Pancreas (tissue), 10 donors: ENCODE data around the gene ZDHHC20. TPM values are rescaled to one million over a fixed set of nuclear protein-coding genes. Genes with fewer than 3 reads are reported as not detected.

Source experiments
- ATAC-seq, 4 donors: fragments of 200-7000 bp; cut with Tn5 transposase; one replicate each; pipeline versions ENCODE4 v1.8.0 to v1.9.1; 2020; ENCODE audit warnings: mild to moderate bottlenecking in 4 of 4, moderate library complexity in 4 of 4
- DNase-seq, 6 donors: peaks; one replicate each; pipeline ENCODE4 v3.0.0-alpha.2; 2020
- FAIRE-seq: peaks from 2 replicates; lab custom pipeline; 2012; peaks lifted over from hg19 to GRCh38; lab: Jason Lieb, UNC
- H3K27ac ChIP-seq, 4 donors: fragments of 200-600 bp; sonication (generic); 1 replicate in 3 of 4; 2 replicates in 1 of 4; pipeline versions ENCODE4 v1.5.0 to v1.8.0; 2020
- H3K27me3 ChIP-seq, 4 donors: fragments of 200-600 bp; one replicate each; pipeline ENCODE4 v1.8.0; 2021
- H3K36me3 ChIP-seq, 3 donors: fragments of 200-600 bp; sonication (generic) in 1 of 3; one replicate each; pipeline versions ENCODE4 v1.5.0 to v1.8.0; 2020 to 2021
- H3K4me1 ChIP-seq, 3 donors: fragments of 200-600 bp; one replicate each; pipeline ENCODE4 v1.8.0; 2021
- H3K4me3 ChIP-seq, 4 donors: fragments of 200-600 bp; sonication (generic) in 2 of 4; one replicate each; pipeline versions ENCODE4 v1.5.0 to v1.8.0; 2020 to 2021
- H3K9me3 ChIP-seq, 4 donors: fragments of 200-600 bp; one replicate each; pipeline ENCODE4 v1.8.0; 2021
- WGBS, 2 donors: extraction: QIAGEN DNeasy Blood & Tissue Kit; methylation state at CpG; one replicate each; pipeline ENCODE4 v1.1.7; 2013; 5-methylcytosine and 5-hydroxymethylcytosine counted together
- intact Hi-C, 3 donors: fragments of 100-400 bp; cut with DNase I; formaldehyde crosslinking; loops; one replicate each; pipeline versions ENCODE4 v1.11.1 to v1.14.2; 2022
- polyA plus RNA-seq, 2 donors: library from polyadenylated mRNA; stranded (reverse); fragments of 200-250 nt; gene quantifications; one replicate each; pipeline ENCODE4 v1.2.3, GENCODE V29; 2013
- total RNA-seq, 6 donors: library from RNA; stranded (reverse); fragmentation: NEBNext Ultra II Directional in 4 of 6; extraction: Animal tissue kit (Norgen Biotek cat#: 25700) in 4 of 6; gene quantifications; one replicate each; pipeline versions ENCODE4 v1.2.1 to v1.2.4, GENCODE V29; 2021 to 2023
- TF ChIP-seq, protein P1 (sequence below), 4 donors: fragments of 200-600 bp; sonication (generic) in 3 of 4; IDR thresholded peaks; one replicate each; pipeline versions ENCODE4 v1.5.0 to v1.8.0; 2021; ENCODE audit warnings: antibody characterized with exemption in 4 of 4
- donor health status: healthy with polysubstance abuse.
- donor health status: DM: no; HTN: no; CAD: no; lungs with moderate emphysema.
- donor health status: DM: no; HTN: no; CAD: no.
- donor health status: control.
- donor health status: control.
- donor health status: Bipolar disorder and iron deficiency.
- donor health status: DM: yes; HTN: yes; CAD: no.
- donor health status: DM: no; HTN: no; CAD: no.
- donor health status: DM: no; HTN: no; CAD: no.
- donor health status: DM: yes; HTN: yes; CAD: no.

ZDHHC20 gene
- total and polyA plus RNA-seq, 8 donors: 4.6 to 30.1 (median 13.1) TPM

DNA sequence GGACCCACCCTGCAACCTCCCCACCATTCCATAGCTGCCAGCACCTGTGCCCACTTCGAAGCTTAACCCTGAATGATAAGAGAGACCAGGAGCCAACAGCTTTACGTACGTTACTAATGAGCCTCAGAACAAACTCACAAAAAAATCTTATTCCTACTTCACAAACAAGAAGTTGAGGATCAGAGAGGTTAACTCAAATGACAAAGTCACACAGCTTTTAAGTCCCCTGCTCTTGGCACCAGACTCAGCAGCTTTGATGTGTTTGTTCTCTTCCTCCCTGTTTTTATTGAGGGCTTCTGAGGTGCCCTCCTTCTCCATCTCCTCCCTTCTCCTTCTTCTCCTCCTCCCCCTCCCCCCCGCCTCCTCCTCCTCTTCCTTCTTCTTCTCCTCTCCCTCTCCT is 115.4 kb downstream of the ZDHHC20 start:
- Histone ChIP-seq H3K4me3 (no peak overlapping the region), H3K9me3 (no peaks in the 10 kb centered on the region), H3K4me1 (no peaks in the 10 kb centered on the region), H3K27me3 (no peaks in the 10 kb centered on the region), H3K36me3 (no peaks in the 10 kb centered on the region), H3K27ac (no peak overlapping the region)
- intact Hi-C loops: no loop called here
- ATAC-seq: no peak
- whole genome bisulfite sequencing, 2 donors: 85 to 89% methylated on average over 4 of the region's 4 CpGs
- no peak for DNase-seq
- TF ChIP-seq, protein P1, sequence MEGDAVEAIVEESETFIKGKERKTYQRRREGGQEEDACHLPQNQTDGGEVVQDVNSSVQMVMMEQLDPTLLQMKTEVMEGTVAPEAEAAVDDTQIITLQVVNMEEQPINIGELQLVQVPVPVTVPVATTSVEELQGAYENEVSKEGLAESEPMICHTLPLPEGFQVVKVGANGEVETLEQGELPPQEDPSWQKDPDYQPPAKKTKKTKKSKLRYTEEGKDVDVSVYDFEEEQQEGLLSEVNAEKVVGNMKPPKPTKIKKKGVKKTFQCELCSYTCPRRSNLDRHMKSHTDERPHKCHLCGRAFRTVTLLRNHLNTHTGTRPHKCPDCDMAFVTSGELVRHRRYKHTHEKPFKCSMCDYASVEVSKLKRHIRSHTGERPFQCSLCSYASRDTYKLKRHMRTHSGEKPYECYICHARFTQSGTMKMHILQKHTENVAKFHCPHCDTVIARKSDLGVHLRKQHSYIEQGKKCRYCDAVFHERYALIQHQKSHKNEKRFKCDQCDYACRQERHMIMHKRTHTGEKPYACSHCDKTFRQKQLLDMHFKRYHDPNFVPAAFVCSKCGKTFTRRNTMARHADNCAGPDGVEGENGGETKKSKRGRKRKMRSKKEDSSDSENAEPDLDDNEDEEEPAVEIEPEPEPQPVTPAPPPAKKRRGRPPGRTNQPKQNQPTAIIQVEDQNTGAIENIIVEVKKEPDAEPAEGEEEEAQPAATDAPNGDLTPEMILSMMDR (IDR thresholded peaks at IDR 0.05): no peak
- FAIRE-seq: no peak

DNA sequence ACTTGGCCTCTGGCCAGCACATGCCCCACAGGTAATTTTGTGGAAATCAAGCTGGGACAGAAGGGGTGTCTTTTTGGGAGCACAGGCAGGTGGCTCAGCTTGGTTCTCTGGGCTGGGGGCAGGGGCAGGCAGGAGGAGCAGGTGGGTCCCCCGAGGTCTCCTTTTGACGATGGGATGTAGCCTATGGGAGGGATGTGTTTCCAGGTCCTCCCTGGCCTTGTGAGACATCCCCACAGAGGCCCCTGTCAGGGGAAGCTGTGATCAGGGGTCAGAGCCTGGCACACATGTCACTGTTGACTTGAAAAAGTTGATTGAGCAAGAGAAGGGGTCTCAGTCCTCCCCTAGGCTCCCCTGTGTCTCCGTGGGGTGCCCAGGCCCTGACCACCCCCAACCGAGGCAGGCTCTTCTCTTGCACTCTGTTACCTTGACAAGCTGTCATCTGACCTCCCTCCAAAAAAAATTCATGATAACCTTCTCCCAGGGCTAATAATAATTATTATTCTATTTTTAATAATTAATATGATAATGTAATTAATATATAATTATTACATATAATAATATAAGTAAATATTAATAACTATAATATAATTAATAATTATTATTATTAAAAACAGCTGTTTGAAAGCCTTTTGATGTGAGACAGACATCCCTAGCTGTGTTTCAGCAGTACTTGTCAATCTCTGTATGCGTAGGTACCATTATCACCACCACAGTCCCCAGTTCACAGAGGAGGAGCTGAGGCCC is 116.2 kb downstream of the ZDHHC20 start:
- no peak for ATAC-seq
- H3K36me3 ChIP-seq: no peaks in the 10 kb centered on the region
- no peak overlapping the region for H3K4me3 ChIP-seq
- H3K9me3 ChIP-seq: no peaks in the 10 kb centered on the region
- FAIRE-seq: no peak
- WGBS, 2 donors: 65 to 86% methylated on average over 3 to 5 of the region's 5 CpGs
- intact Hi-C loops: no loop called here
- peak in 1 of 6 donors; percentile 26 for DNase-seq
- no peak overlapping the region for H3K27ac ChIP-seq
- H3K4me1 ChIP-seq: no peaks in the 10 kb centered on the region
- TF ChIP-seq, protein P1 (IDR thresholded peaks at IDR 0.05): no peak
- no peaks in the 10 kb centered on the region for H3K27me3 ChIP-seq

- no peaks in the 10 kb centered on the region for H3K9me3 ChIP-seq
Observed at GRCh38 chr13:21341637-21342422, 117.3 kb downstream of the ZDHHC20 start.

GRCh38 chr13:21338639-21339278 is 120.3 kb downstream of the ZDHHC20 start:
- WGBS, 2 donors: 31 to 39% methylated on average over 4 of the region's 4 CpGs
- H3K9me3 ChIP-seq: no peaks in the 10 kb centered on the region
- H3K4me3 ChIP-seq: no peak overlapping the region
- H3K36me3 ChIP-seq: no peaks in the 10 kb centered on the region
- TF ChIP-seq, protein P1 (IDR thresholded peaks at IDR 0.05): no peak
- no peak for FAIRE-seq
- no peak overlapping the region for H3K27ac ChIP-seq
- ATAC-seq: no peak
- no peaks in the 10 kb centered on the region for H3K27me3 ChIP-seq
- no peaks in the 10 kb centered on the region for H3K4me1 ChIP-seq
- DNase-seq: no peak
- intact Hi-C loops: no loop called here

More at GRCh38 chr13:21341637-21342422, 117.3 kb downstream of the ZDHHC20 start:
- H3K36me3 ChIP-seq: no peaks in the 10 kb centered on the region
- no peak overlapping the region for H3K4me3 ChIP-seq
- H3K4me1 ChIP-seq: no peaks in the 10 kb centered on the region
- TF ChIP-seq, protein P1 (IDR thresholded peaks at IDR 0.05): no peak
- WGBS, 2 donors: 78 to 86% methylated on average over 19 of the region's 19 CpGs
- intact Hi-C loops: no loop called here
- FAIRE-seq (no peak), DNase-seq (peak in 1 of 6 donors; percentile 40), ATAC-seq (no peak)
- no peaks in the 10 kb centered on the region for H3K27me3 ChIP-seq
- no peak overlapping the region for H3K27ac ChIP-seq
